GM18519 (cell line): ENCODE results near the gene MPST.
"Not testable (repeated sequence)": the region's sequence is repeated elsewhere in the genome, so short reads cannot be mapped to it uniquely, and the experiment has no call there.

Experiments used
- ATAC-seq: cut with Tn5 transposase; IDR thresholded peaks from one replicate; pipeline ENCODE4 v1.9.1; 2021; ENCODE audit warnings: mild to moderate bottlenecking, moderate library complexity; ENCODE audit not compliant: unreplicated experiment, low FRiP score

Gene MPST

GRCh38 chr22:37058917-37059701 lies 39.6 kb downstream of the MPST start:
- no peak for ATAC-seq

- ATAC-seq: no peak
Measured at GRCh38 chr22:37059876-37060449, 40.4 kb downstream of the MPST start.

- ATAC-seq: no peak
Measured at GRCh38 chr22:37060801-37061610, 41.5 kb downstream of the MPST start.

GRCh38 chr22:37061611-37062375 lies 42.3 kb downstream of the MPST start:
- ATAC-seq: no peak

GRCh38 chr22:37062376-37062675 lies 42.8 kb downstream of the MPST start:
- no peak for ATAC-seq

- no peak for ATAC-seq
Measured at GRCh38 chr22:37062702-37063381, 43.3 kb downstream of the MPST start.

- no peak for ATAC-seq
Measured at GRCh38 chr22:37063431-37064420, 44.2 kb downstream of the MPST start.

GRCh38 chr22:37064553-37064952 lies 45.0 kb downstream of the MPST start:
- no peak for ATAC-seq

- ATAC-seq: no peak
Measured at GRCh38 chr22:37065180-37065579, 45.6 kb downstream of the MPST start.

GRCh38 chr22:37065961-37066360 lies 46.4 kb downstream of the MPST start:
- no peak for ATAC-seq

GRCh38 chr22:37067428-37067827 lies 47.9 kb downstream of the MPST start:
- ATAC-seq: no peak

- no peak for ATAC-seq
Measured at GRCh38 chr22:37068859-37069258, 49.3 kb downstream of the MPST start.

- no peak for ATAC-seq
Measured at GRCh38 chr22:37069319-37069718, 49.8 kb downstream of the MPST start.

GRCh38 chr22:37069719-37070118 lies 50.2 kb downstream of the MPST start:
- no peak for ATAC-seq

GRCh38 chr22:37070334-37070733 lies 50.8 kb downstream of the MPST start:
- no peak for ATAC-seq

- no peak for ATAC-seq
Measured at GRCh38 chr22:37070744-37071143, 51.2 kb downstream of the MPST start.

- ATAC-seq: not testable (repeated sequence)
Measured at GRCh38 chr22:37071850-37072592, 52.5 kb downstream of the MPST start.

GRCh38 chr22:37072673-37073072 lies 53.1 kb downstream of the MPST start:
- no peak for ATAC-seq
